WI38 (cell line): ENCODE data around the gene LMAN2.

Experiments
- H3K4me3 ChIP-seq: 2 replicates; pipeline ENCODE4 v1.5.1; 2011; ENCODE audit warnings: low read depth, mild to moderate bottlenecking, control low read depth, low read length
- CTCF ChIP-seq: IDR thresholded peaks from 2 replicates; pipeline ENCODE4 v1.5.1; 2012; ENCODE audit warnings: low read depth, mild to moderate bottlenecking, control low read depth, low read length

The LMAN2 gene

GRCh38 chr5:177338251-177339106 is 13.0 kb downstream of the LMAN2 start:
- TF ChIP-seq CTCF: no peak
- no peak overlapping the region for H3K4me3 ChIP-seq

GRCh38 chr5:177336603-177337494 is 14.6 kb downstream of the LMAN2 start:
- TF ChIP-seq CTCF: no peak
- no peak overlapping the region for H3K4me3 ChIP-seq

- no peak overlapping the region for H3K4me3 ChIP-seq
- TF ChIP-seq CTCF: no peak
Observed at GRCh38 chr5:177336112-177336511, 15.4 kb downstream of the LMAN2 start.

- H3K4me3 ChIP-seq: no peak overlapping the region
- no peak for TF ChIP-seq CTCF
Observed at GRCh38 chr5:177335701-177336065, 15.8 kb downstream of the LMAN2 start.

- no peak for TF ChIP-seq CTCF
- no peak overlapping the region for H3K4me3 ChIP-seq
Observed at GRCh38 chr5:177334781-177335700, 16.4 kb downstream of the LMAN2 start.

GRCh38 chr5:177334155-177334551 is 17.3 kb downstream of the LMAN2 start:
- TF ChIP-seq CTCF: no peak
- H3K4me3 ChIP-seq: no peak overlapping the region
